SK-N-SH (cell line): Measurements from ENCODE around the gene MEGF6. TPM values are rescaled to one million over a fixed set of nuclear protein-coding genes. Genes with fewer than 3 reads are reported as not detected.
A peak's percentile ranks its signal among the peaks of the same experiment; 100 is the strongest.

Source experiments
- CTCF ChIA-PET: fragments of 300-600, 350-600 bp; formaldehyde crosslinking; extraction: SDS; loops from one replicate; lab custom pipeline; 2021; lab: Yijun Ruan, JAX
- POLR2A ChIA-PET: fragments of 350-600 bp; sonication (Branson Sonifier 250); formaldehyde crosslinking; extraction: SDS; loops from one replicate; lab custom pipeline; 2020; ENCODE audit warnings: antibody characterized with exemption, inconsistent platforms; lab: Yijun Ruan, JAX
- DNase-seq: peaks from one replicate; pipeline ENCODE4 v3.0.0; 2012
- H2AFZ ChIP-seq: fragments of 200-600 bp; sonication (generic); 2 replicates; pipeline ENCODE4 v1.8.1; 2016; ENCODE audit warnings: antibody characterized with exemption, mild to moderate bottlenecking, low read depth
- H3F3A ChIP-seq: fragments of 200-600 bp; sonication (generic); replicated peaks from 2 replicates; pipeline ENCODE3; 2016; ENCODE audit warnings: antibody characterized with exemption, mild to moderate bottlenecking; ENCODE audit not compliant: insufficient read depth
- H3K27ac ChIP-seq, 2 experiments: fragments of 200-500 bp in 1 of 2; fragments of 200-600 bp in 1 of 2; sonication (Bioruptor generic) in 1 of 2; sonication (generic), shearing (Covaris generic) in 1 of 2; 2 replicates each; pipeline versions ENCODE4 v1.5.1 to v1.6.1; 2014 to 2016; ENCODE audit warnings: low read depth in 2 of 2, inconsistent platforms in 1 of 2, low read length in 1 of 2, mild to moderate bottlenecking in 1 of 2, mixed read lengths in 1 of 2
- H3K27me3 ChIP-seq: fragments of 200-600 bp; sonication (generic), shearing (Covaris generic); 2 replicates; pipeline ENCODE4 v1.6.1; 2016; ENCODE audit warnings: mixed run types; ENCODE audit not compliant: insufficient read depth
- H3K36me3 ChIP-seq, 2 experiments: fragments of 200-500 bp in 1 of 2; fragments of 200-600 bp in 1 of 2; sonication (Bioruptor generic) in 1 of 2; sonication (generic) in 1 of 2; replicated peaks in 1 of 2; 2 replicates each; pipeline versions ENCODE3 to v1.5.1; 2014 to 2016; ENCODE audit warnings: low read length in 1 of 2, mild to moderate bottlenecking in 1 of 2; ENCODE audit not compliant: insufficient read depth in 2 of 2, control insufficient read depth in 1 of 2
- H3K4me1 ChIP-seq, 2 experiments: fragments of 200-500 bp in 1 of 2; fragments of 200-600 bp in 1 of 2; sonication (Bioruptor generic) in 1 of 2; sonication (generic), shearing (Covaris generic) in 1 of 2; 2 replicates each; pipeline versions ENCODE4 v1.5.1 to v1.6.1; 2014 to 2016; ENCODE audit warnings: low read depth in 1 of 2, low read length in 1 of 2, mixed run types in 1 of 2; ENCODE audit not compliant: insufficient read depth in 2 of 2, control insufficient read depth in 1 of 2
- H3K4me2 ChIP-seq: fragments of 200-600 bp; sonication (generic), shearing (Covaris generic); 2 replicates; pipeline ENCODE4 v1.6.1; 2017; ENCODE audit warnings: mixed run types
- H3K4me3 ChIP-seq, 2 experiments: fragments of 200-500 bp in 1 of 2; fragments of 200-600 bp in 1 of 2; sonication (Bioruptor generic) in 1 of 2; sonication (generic), shearing (Covaris generic) in 1 of 2; 2 replicates each; pipeline versions ENCODE4 v1.5.1 to v1.8.1; 2014 to 2016; ENCODE audit warnings: low read depth in 2 of 2, inconsistent platforms in 1 of 2, low read length in 1 of 2, mild to moderate bottlenecking in 1 of 2, mixed read lengths in 1 of 2, moderate library complexity in 1 of 2
- H3K79me2 ChIP-seq: fragments of 200-600 bp; sonication (generic); 2 replicates; pipeline ENCODE4 v1.8.1; 2017; ENCODE audit warnings: mild to moderate bottlenecking; ENCODE audit not compliant: insufficient read depth
- H3K9ac ChIP-seq: fragments of 200-600 bp; sonication (generic); 2 replicates; pipeline ENCODE4 v1.6.1; 2017; ENCODE audit warnings: mixed run types
- H3K9me2 ChIP-seq: fragments of 200-600 bp; sonication (generic); 2 replicates; pipeline ENCODE4 v1.6.1; 2017; ENCODE audit warnings: mixed run types
- H3K9me3 ChIP-seq: fragments of 200-600 bp; sonication (generic); 2 replicates; pipeline ENCODE4 v1.6.1; 2017; ENCODE audit warnings: mixed run types, mild to moderate bottlenecking, moderate library complexity
- H4K20me1 ChIP-seq: fragments of 200-600 bp; sonication (generic); 2 replicates; pipeline ENCODE4 v1.6.1; 2017; ENCODE audit warnings: mild to moderate bottlenecking, mixed run types; ENCODE audit not compliant: insufficient read depth
- CHD2 ChIP-seq: fragments of 150-350 bp; IDR thresholded peaks from 2 replicates; pipeline ENCODE4 v1.6.1; 2018; ENCODE audit warnings: low read length; ENCODE audit not compliant: partially characterized antibody
- ELF1 ChIP-seq: IDR thresholded peaks from 2 replicates; pipeline ENCODE4 v1.4.0; 2012
- EP300 ChIP-seq, 2 experiments: IDR thresholded peaks; 2 replicates each; pipeline versions ENCODE4 v1.4.0 to v1.6.1; 2012; ENCODE audit warnings: borderline replicate concordance in 1 of 2, low read depth in 1 of 2, low read length in 1 of 2
- FOXJ3 ChIP-seq: sonication (generic); formaldehyde crosslinking; IDR thresholded peaks from 2 replicates; pipeline ENCODE4 v1.5.1; 2020; ENCODE audit warnings: mild to moderate bottlenecking, missing genetic modification reagents
- FOXM1 ChIP-seq: IDR thresholded peaks from 2 replicates; pipeline ENCODE4 v1.4.0; 2012; ENCODE audit warnings: low read depth, mild to moderate bottlenecking
- GATA2 ChIP-seq: sonication (generic); formaldehyde crosslinking; IDR thresholded peaks from 2 replicates; pipeline ENCODE4 v1.5.0; 2020; ENCODE audit warnings: mild to moderate bottlenecking, missing genetic modification reagents
- MEF2A ChIP-seq: IDR thresholded peaks from 2 replicates; pipeline ENCODE4 v1.4.0; 2012; ENCODE audit warnings: low read depth, borderline replicate concordance
- NRF1 ChIP-seq: IDR thresholded peaks from 2 replicates; pipeline ENCODE4 v1.6.1; 2012; ENCODE audit warnings: low read depth, mild to moderate bottlenecking, low read length
- PBX3 ChIP-seq: IDR thresholded peaks from 2 replicates; pipeline ENCODE4; 2012
- POLR2AphosphoS5 ChIP-seq: IDR thresholded peaks from 2 replicates; pipeline ENCODE4 v1.6.1; 2012; ENCODE audit warnings: low read depth, low read length
- RAD21 ChIP-seq: IDR thresholded peaks from 2 replicates; pipeline ENCODE4 v1.6.1; 2012; ENCODE audit warnings: mild to moderate bottlenecking, low read length
- RCOR1 ChIP-seq: fragments of 150-350 bp; IDR thresholded peaks from 2 replicates; pipeline ENCODE4 v1.6.1; 2017; ENCODE audit warnings: antibody characterized with exemption, low read length
- RFX5 ChIP-seq: IDR thresholded peaks from 2 replicates; pipeline ENCODE4 v1.6.1; 2012; ENCODE audit warnings: mild to moderate bottlenecking, improper control_type of control experiment, low read length
- SIN3A ChIP-seq: IDR thresholded peaks from 2 replicates; pipeline ENCODE4 v1.6.1; 2012; ENCODE audit warnings: low read depth, mild to moderate bottlenecking, low read length, moderate library complexity, borderline replicate concordance
- SMC3 ChIP-seq: IDR thresholded peaks from 2 replicates; pipeline ENCODE4 v1.6.1; 2012; ENCODE audit warnings: low read depth, low read length, improper control_type of control experiment
- USF1 ChIP-seq: IDR thresholded peaks from 2 replicates; pipeline ENCODE4 v1.4.0; 2012; ENCODE audit warnings: low read depth, borderline replicate concordance
- USF2 ChIP-seq: fragments of 150-350 bp; IDR thresholded peaks from 2 replicates; pipeline ENCODE4 v1.6.1; 2017; ENCODE audit warnings: antibody characterized with exemption, low read length, low read depth, borderline replicate concordance
- WGBS: methylation state at CpG from one replicate; pipeline ENCODE4 v1.1.6; 2017; ENCODE audit warnings: low lambda C conversion rate; 5-methylcytosine and 5-hydroxymethylcytosine counted together
- polyA plus RNA-seq, 3 experiments: library from polyadenylated mRNA; depleted of rRNA; stranded (reverse); fragments of >200 nt; gene quantifications; 2 replicates each; pipeline ENCODE4 v1.2.3, GENCODE V29; 2012
- TF ChIP-seq, protein P1 (sequence below): fragments of 200-600 bp; sonication (generic); IDR thresholded peaks from 2 replicates; pipeline ENCODE4 v1.6.1; 2017; ENCODE audit warnings: antibody characterized with exemption, mild to moderate bottlenecking, moderate library complexity
- TF ChIP-seq, protein P2 (sequence below): IDR thresholded peaks from 2 replicates; pipeline ENCODE4 v1.6.1; 2012; ENCODE audit warnings: mild to moderate bottlenecking, low read depth, low read length, moderate library complexity
- TF ChIP-seq, protein P3 (sequence below): IDR thresholded peaks from 2 replicates; pipeline ENCODE4 v1.4.0; 2012; ENCODE audit warnings: low read depth, borderline replicate concordance
- TF ChIP-seq, protein P4 (sequence below): IDR thresholded peaks from 2 replicates; pipeline ENCODE4 v1.4.0; 2012; ENCODE audit warnings: low read depth

Gene MEGF6
- polyA plus RNA-seq, 1 of the 3 experiments (the other 2 are of a cell fraction), result 7.6 TPM

DNA sequence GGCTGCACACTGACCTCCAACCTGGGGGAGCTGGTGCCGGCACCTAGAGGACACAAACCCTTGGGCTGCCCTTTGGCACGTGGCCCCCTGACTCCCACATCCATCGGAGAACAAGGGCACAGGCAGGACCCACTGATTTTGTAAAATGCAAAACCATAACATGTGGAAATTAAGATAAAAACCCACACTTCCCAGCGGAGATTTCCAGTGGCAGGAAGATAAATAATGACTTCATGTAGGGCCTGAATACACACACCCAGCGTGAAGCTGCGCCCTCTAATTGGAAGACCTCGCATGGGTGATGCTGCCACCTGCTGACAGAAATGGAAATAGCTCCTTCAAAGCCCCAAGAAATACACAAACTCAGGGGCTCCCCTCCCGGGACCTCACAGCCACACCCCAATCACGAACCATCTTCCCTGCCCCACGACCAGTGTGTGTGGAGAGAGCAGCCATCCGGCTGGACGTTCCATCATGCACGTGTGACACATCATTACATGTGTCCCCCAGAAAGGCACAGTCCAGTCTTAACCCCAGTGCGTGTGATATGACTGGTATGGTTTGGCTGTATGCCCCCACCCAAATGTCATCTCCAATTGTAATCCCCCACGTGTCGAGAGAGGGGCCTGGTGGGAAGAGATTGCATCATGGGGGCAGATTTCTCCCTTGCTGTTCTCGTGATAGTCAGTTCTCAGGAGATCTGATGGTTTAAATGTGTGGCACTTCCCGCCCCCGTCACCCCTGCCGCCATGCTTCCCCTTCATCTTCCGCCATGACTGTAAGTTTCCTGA, 7.8 kb upstream of the MEGF6 start:
- Histone ChIP-seq H3K9me3 (no peaks in the 10 kb centered on the region), H3K27ac (no peak overlapping the region), H3K4me2 (no peak overlapping the region), H3F3A (no peaks in the 10 kb centered on the region), H3K36me3 (no peaks in the 10 kb centered on the region), H2AFZ (no peak overlapping the region), H3K9me2 (no peaks in the 10 kb centered on the region), H3K4me1 (peaks cover 0 to 19% of the 10 kb centered on the region in 2 experiments; a peak in 1 of 4 replicates), H3K79me2 (peaks cover 4% of the 10 kb centered on the region), H4K20me1 (no peaks in the 10 kb centered on the region), H3K9ac (no peak overlapping the region), H3K27me3 (no peaks in the 10 kb centered on the region), H3K4me3 (peak overlapping the region in 1 of 2 experiments; percentile 45; a peak in 1 of 4 replicates)
- WGBS, result 34% methylated on average over 10 of the region's 21 CpGs
- ChIA-PET POLR2A (interaction anchor here (0.7 kb wide), 1 partner anchor 166 kb away, joined by 4 read pairs; no protein-coding TSS in a partner anchor), CTCF (interaction anchor here (0.6 to 6.4 kb wide), 54 partner anchors 10 to 1503 kb away, joined by 3 to 78 read pairs (median 4); no protein-coding TSS in a partner anchor)
- peak; percentile 84 for DNase-seq
- TF ChIP-seq NRF1, result peak; percentile 25; the same call in 1 of the 2 replicates
- TF ChIP-seq SMC3, result peak; percentile 90
- no peak for TF ChIP-seq EP300 (IDR thresholded peaks at IDR 0.05; ENCODE audit: borderline replicate concordance in 1 of 2, low read depth in 1 of 2, low read length in 1 of 2)
- TF ChIP-seq, protein P1, sequence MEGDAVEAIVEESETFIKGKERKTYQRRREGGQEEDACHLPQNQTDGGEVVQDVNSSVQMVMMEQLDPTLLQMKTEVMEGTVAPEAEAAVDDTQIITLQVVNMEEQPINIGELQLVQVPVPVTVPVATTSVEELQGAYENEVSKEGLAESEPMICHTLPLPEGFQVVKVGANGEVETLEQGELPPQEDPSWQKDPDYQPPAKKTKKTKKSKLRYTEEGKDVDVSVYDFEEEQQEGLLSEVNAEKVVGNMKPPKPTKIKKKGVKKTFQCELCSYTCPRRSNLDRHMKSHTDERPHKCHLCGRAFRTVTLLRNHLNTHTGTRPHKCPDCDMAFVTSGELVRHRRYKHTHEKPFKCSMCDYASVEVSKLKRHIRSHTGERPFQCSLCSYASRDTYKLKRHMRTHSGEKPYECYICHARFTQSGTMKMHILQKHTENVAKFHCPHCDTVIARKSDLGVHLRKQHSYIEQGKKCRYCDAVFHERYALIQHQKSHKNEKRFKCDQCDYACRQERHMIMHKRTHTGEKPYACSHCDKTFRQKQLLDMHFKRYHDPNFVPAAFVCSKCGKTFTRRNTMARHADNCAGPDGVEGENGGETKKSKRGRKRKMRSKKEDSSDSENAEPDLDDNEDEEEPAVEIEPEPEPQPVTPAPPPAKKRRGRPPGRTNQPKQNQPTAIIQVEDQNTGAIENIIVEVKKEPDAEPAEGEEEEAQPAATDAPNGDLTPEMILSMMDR, result peak; percentile 78
- no peak for TF ChIP-seq GATA2 (CRISPR knock-in tag)
- TF ChIP-seq FOXJ3 (CRISPR knock-in tag), result no peak
- TF ChIP-seq ELF1, result no peak
- TF ChIP-seq USF1, result no peak
- no peak for TF ChIP-seq SIN3A
- no peak for TF ChIP-seq MEF2A
- TF ChIP-seq RAD21, result peak; percentile 84
- TF ChIP-seq RCOR1, result no peak
- no peak for TF ChIP-seq PBX3
- TF ChIP-seq CHD2, result no peak
- TF ChIP-seq USF2, result no peak
- TF ChIP-seq FOXM1, result no peak
- TF ChIP-seq, protein P2, sequence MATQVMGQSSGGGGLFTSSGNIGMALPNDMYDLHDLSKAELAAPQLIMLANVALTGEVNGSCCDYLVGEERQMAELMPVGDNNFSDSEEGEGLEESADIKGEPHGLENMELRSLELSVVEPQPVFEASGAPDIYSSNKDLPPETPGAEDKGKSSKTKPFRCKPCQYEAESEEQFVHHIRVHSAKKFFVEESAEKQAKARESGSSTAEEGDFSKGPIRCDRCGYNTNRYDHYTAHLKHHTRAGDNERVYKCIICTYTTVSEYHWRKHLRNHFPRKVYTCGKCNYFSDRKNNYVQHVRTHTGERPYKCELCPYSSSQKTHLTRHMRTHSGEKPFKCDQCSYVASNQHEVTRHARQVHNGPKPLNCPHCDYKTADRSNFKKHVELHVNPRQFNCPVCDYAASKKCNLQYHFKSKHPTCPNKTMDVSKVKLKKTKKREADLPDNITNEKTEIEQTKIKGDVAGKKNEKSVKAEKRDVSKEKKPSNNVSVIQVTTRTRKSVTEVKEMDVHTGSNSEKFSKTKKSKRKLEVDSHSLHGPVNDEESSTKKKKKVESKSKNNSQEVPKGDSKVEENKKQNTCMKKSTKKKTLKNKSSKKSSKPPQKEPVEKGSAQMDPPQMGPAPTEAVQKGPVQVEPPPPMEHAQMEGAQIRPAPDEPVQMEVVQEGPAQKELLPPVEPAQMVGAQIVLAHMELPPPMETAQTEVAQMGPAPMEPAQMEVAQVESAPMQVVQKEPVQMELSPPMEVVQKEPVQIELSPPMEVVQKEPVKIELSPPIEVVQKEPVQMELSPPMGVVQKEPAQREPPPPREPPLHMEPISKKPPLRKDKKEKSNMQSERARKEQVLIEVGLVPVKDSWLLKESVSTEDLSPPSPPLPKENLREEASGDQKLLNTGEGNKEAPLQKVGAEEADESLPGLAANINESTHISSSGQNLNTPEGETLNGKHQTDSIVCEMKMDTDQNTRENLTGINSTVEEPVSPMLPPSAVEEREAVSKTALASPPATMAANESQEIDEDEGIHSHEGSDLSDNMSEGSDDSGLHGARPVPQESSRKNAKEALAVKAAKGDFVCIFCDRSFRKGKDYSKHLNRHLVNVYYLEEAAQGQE, result no peak
- TF ChIP-seq, protein P3, sequence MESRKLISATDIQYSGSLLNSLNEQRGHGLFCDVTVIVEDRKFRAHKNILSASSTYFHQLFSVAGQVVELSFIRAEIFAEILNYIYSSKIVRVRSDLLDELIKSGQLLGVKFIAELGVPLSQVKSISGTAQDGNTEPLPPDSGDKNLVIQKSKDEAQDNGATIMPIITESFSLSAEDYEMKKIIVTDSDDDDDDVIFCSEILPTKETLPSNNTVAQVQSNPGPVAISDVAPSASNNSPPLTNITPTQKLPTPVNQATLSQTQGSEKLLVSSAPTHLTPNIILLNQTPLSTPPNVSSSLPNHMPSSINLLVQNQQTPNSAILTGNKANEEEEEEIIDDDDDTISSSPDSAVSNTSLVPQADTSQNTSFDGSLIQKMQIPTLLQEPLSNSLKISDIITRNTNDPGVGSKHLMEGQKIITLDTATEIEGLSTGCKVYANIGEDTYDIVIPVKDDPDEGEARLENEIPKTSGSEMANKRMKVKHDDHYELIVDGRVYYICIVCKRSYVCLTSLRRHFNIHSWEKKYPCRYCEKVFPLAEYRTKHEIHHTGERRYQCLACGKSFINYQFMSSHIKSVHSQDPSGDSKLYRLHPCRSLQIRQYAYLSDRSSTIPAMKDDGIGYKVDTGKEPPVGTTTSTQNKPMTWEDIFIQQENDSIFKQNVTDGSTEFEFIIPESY, result no peak
- TF ChIP-seq POLR2AphosphoS5, result no peak
- TF ChIP-seq, protein P4, sequence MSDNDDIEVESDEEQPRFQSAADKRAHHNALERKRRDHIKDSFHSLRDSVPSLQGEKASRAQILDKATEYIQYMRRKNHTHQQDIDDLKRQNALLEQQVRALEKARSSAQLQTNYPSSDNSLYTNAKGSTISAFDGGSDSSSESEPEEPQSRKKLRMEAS, result no peak
- no peak for TF ChIP-seq RFX5
